Astrocyte (in vitro differentiated cells and primary cell): ENCODE data around the gene INSM1. TPM values are rescaled to one million over a fixed set of nuclear protein-coding genes. Genes with fewer than 3 reads are reported as not detected.

ENCODE experiments used
- DNase-seq: peaks from one replicate; pipeline ENCODE4 v3.0.0-alpha.2; 2010; ENCODE audit warnings: low read depth
- FAIRE-seq: peaks from 2 replicates; lab custom pipeline; 2011; peaks lifted over from hg19 to GRCh38; lab: Jason Lieb, UNC
- H2AFZ ChIP-seq: 2 replicates; pipeline ENCODE4 v1.6.0; 2012; ENCODE audit warnings: low read depth, low read length, inconsistent platforms
- H3K27ac ChIP-seq: 2 replicates; pipeline ENCODE4 v1.5.1; 2011; ENCODE audit warnings: low read depth, low read length, inconsistent platforms
- H3K27me3 ChIP-seq: 2 replicates; pipeline ENCODE4 v1.6.0; 2011; ENCODE audit warnings: low read length, inconsistent platforms; ENCODE audit not compliant: insufficient read depth
- H3K36me3 ChIP-seq: 2 replicates; pipeline ENCODE4 v1.5.1; 2011; ENCODE audit warnings: low read length, inconsistent platforms; ENCODE audit not compliant: insufficient read depth
- H3K4me1 ChIP-seq: 2 replicates; pipeline ENCODE4 v1.5.1; 2011; ENCODE audit warnings: low read length, inconsistent platforms; ENCODE audit not compliant: insufficient read depth
- H3K4me2 ChIP-seq: 2 replicates; pipeline ENCODE4 v1.6.0; 2012; ENCODE audit warnings: low read length, inconsistent platforms
- H3K4me3 ChIP-seq: 2 replicates; pipeline ENCODE4 v1.5.1; 2011; ENCODE audit warnings: low read depth, mild to moderate bottlenecking, low read length, inconsistent platforms; ENCODE audit not compliant: insufficient read depth
- H3K79me2 ChIP-seq: 2 replicates; pipeline ENCODE4 v1.6.0; 2012; ENCODE audit warnings: mild to moderate bottlenecking, low read length, inconsistent platforms; ENCODE audit not compliant: insufficient read depth
- H3K9ac ChIP-seq: 2 replicates; pipeline ENCODE4 v1.6.0; 2012; ENCODE audit warnings: mild to moderate bottlenecking, low read length, inconsistent platforms
- H3K9me3 ChIP-seq: 2 replicates; pipeline ENCODE4 v1.5.1; 2012; ENCODE audit warnings: low read depth, mild to moderate bottlenecking, low read length, inconsistent platforms; ENCODE audit not compliant: insufficient read depth
- H4K20me1 ChIP-seq: 2 replicates; pipeline ENCODE4 v1.6.0; 2012; ENCODE audit warnings: low read length, inconsistent platforms; ENCODE audit not compliant: insufficient read depth
- H3K27ac Mint-ChIP-seq: one replicate; pipeline ENCODE4 v1.8.0; 2021; ENCODE audit warnings: mild to moderate bottlenecking, mixed read lengths; ENCODE audit not compliant: unreplicated experiment
- H3K27me3 Mint-ChIP-seq: one replicate; pipeline ENCODE4 v1.8.0; 2021; ENCODE audit warnings: low read depth, mixed read lengths; ENCODE audit not compliant: unreplicated experiment
- H3K36me3 Mint-ChIP-seq: one replicate; pipeline ENCODE4 v1.8.0; 2021; ENCODE audit warnings: low read depth, mixed read lengths; ENCODE audit not compliant: unreplicated experiment
- H3K4me1 Mint-ChIP-seq: one replicate; pipeline ENCODE4 v1.8.0; 2021; ENCODE audit warnings: low read depth, mixed read lengths; ENCODE audit not compliant: unreplicated experiment
- H3K4me3 Mint-ChIP-seq: one replicate; pipeline ENCODE4 v1.8.0; 2021; ENCODE audit warnings: mild to moderate bottlenecking, moderate library complexity, mixed read lengths; ENCODE audit not compliant: unreplicated experiment
- H3K9me3 Mint-ChIP-seq: one replicate; pipeline ENCODE4 v1.8.0; 2021; ENCODE audit warnings: mild to moderate bottlenecking, mixed read lengths; ENCODE audit not compliant: unreplicated experiment
- CTCF ChIP-seq: IDR thresholded peaks from 2 replicates; pipeline ENCODE4 v1.5.1; 2011; ENCODE audit warnings: low read depth, mild to moderate bottlenecking, inconsistent platforms, low read length, moderate library complexity; ENCODE audit not compliant: insufficient read depth
- EZH2 ChIP-seq: IDR thresholded peaks from 2 replicates; pipeline ENCODE4 v1.6.1; 2012; ENCODE audit warnings: mild to moderate bottlenecking, low read length, inconsistent platforms; ENCODE audit not compliant: insufficient read depth
- total RNA-seq: library from RNA; stranded (reverse); gene quantifications from 2 replicates; pipeline ENCODE4 v1.2.1, GENCODE V29; 2021

INSM1 gene
- total RNA-seq, 1 donor from 2014 or later: 0.09 TPM

GRCh38 chr20:20362774-20363433 lies 5.0 kb upstream of the INSM1 start:
- Histone ChIP-seq H3K9me3 (no peaks in the 10 kb centered on the region), H3K4me3 (no peak overlapping the region), H3K79me2 (no peaks in the 10 kb centered on the region), H2AFZ (no peak overlapping the region), H3K36me3 (no peaks in the 10 kb centered on the region), H3K4me2 (no peak overlapping the region), H3K27me3 (peaks cover 57% of the 10 kb centered on the region), H3K4me1 (no peaks in the 10 kb centered on the region), H3K27ac (no peak overlapping the region), H3K9ac (no peak overlapping the region), H4K20me1 (no peaks in the 10 kb centered on the region)
- DNase-seq: no peak
- no peak overlapping the region for H3K4me3 Mint-ChIP-seq
- no peaks in the 10 kb centered on the region for H3K36me3 Mint-ChIP-seq
- TF ChIP-seq CTCF: no peak
- no peak for TF ChIP-seq EZH2
- no peaks in the 10 kb centered on the region for H3K4me1 Mint-ChIP-seq
- peaks cover 4% of the 10 kb centered on the region for H3K9me3 Mint-ChIP-seq
- H3K27me3 Mint-ChIP-seq: peaks cover 71% of the 10 kb centered on the region
- FAIRE-seq: no peak
- H3K27ac Mint-ChIP-seq: no peak overlapping the region

- Histone ChIP-seq H2AFZ (no peak overlapping the region), H3K36me3 (no peaks in the 10 kb centered on the region), H3K27ac (no peak overlapping the region), H3K4me3 (no peak overlapping the region), H3K4me2 (no peak overlapping the region), H3K9me3 (no peaks in the 10 kb centered on the region), H3K9ac (no peak overlapping the region), H4K20me1 (no peaks in the 10 kb centered on the region), H3K4me1 (no peaks in the 10 kb centered on the region), H3K27me3 (peaks cover 57% of the 10 kb centered on the region), H3K79me2 (no peaks in the 10 kb centered on the region)
- no peak overlapping the region for H3K27ac Mint-ChIP-seq
- H3K27me3 Mint-ChIP-seq: peaks cover 68% of the 10 kb centered on the region
- DNase-seq (no peak), FAIRE-seq (no peak)
- no peaks in the 10 kb centered on the region for H3K4me1 Mint-ChIP-seq
- TF ChIP-seq CTCF (no peak), EZH2 (peak; percentile 53)
- no peak overlapping the region for H3K4me3 Mint-ChIP-seq
- peaks cover 4% of the 10 kb centered on the region for H3K9me3 Mint-ChIP-seq
- H3K36me3 Mint-ChIP-seq: no peaks in the 10 kb centered on the region
Measured at GRCh38 chr20:20363434-20363798, 4.5 kb upstream of the INSM1 start.

GRCh38 chr20:20363799-20364592 lies 3.9 kb upstream of the INSM1 start:
- Mint-ChIP-seq H3K4me1 (no peaks in the 10 kb centered on the region), H3K4me3 (no peak overlapping the region), H3K9me3 (peaks cover 4% of the 10 kb centered on the region), H3K36me3 (no peaks in the 10 kb centered on the region), H3K27ac (no peak overlapping the region), H3K27me3 (peaks cover 63% of the 10 kb centered on the region)
- FAIRE-seq: no peak
- Histone ChIP-seq H3K4me1 (no peaks in the 10 kb centered on the region), H3K27ac (no peak overlapping the region), H3K9me3 (no peaks in the 10 kb centered on the region), H3K36me3 (no peaks in the 10 kb centered on the region), H3K9ac (no peak overlapping the region), H2AFZ (no peak overlapping the region), H3K4me2 (no peak overlapping the region), H3K27me3 (peaks cover 57% of the 10 kb centered on the region), H3K79me2 (no peaks in the 10 kb centered on the region), H3K4me3 (no peak overlapping the region), H4K20me1 (no peaks in the 10 kb centered on the region)
- no peak for DNase-seq
- TF ChIP-seq CTCF (no peak), EZH2 (peak; percentile 53)
